Sciatic nerve (tissue), 2 donors: ENCODE data around the gene NCMAP. TPM values are rescaled to one million over a fixed set of nuclear protein-coding genes. Genes with fewer than 3 reads are reported as not detected.

Experiments
- ATAC-seq: fragments of 200-7000 bp; cut with Tn5 transposase; one replicate; pipeline ENCODE4 v1.9.1; 2020; ENCODE audit warnings: mild to moderate bottlenecking, moderate library complexity
- DNase-seq: peaks from one replicate; pipeline ENCODE4 v3.0.0-alpha.2; 2020; ENCODE audit warnings: low spot score
- intact Hi-C: fragments of 100-400 bp; cut with DNase I; formaldehyde crosslinking; loops from one replicate; pipeline ENCODE4 v1.14.2; 2022
- total RNA-seq: library from RNA; stranded (reverse); fragmentation: NEBNext Ultra II Directional; extraction: Animal tissue kit (Norgen Biotek cat#: 25700); gene quantifications from one replicate; pipeline ENCODE4 v1.2.1, GENCODE V29; 2021
- donor health status: DM: no; HTN: no; CAD: no.
- donor health status: DM: no; HTN: no; CAD: no.

Gene NCMAP
- total RNA-seq, 1 donor from 2014 or later, result 226 TPM

DNA sequence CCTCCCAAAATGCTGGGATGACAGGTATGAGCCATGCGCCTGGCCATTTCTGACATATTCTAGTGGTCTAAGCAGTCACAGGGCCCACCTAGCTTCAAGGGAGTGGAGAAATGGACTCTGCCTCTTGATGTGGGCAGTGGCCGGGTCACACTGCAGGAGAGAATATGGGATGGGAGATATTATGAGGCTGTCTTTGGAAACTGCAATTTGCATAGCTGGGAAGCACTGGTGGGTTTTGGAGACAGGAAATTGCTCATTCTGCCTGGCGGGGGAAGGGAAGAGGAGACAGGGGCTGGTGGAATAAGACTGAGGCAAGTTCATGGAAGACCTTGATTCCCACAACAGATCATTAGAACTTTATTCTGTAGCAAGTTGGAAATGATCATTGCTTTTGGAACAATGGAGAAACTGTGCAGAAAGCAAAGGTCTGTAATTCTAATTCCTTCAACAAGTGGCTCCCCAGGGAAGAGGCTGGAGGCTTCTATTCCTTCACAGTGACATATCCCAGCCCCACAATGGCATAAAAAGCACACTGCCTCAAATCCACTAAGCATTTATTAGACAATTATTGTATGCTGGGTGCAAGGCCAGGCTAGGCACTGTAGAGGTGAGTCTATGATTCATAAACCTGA, 10.5 kb downstream of the NCMAP start:
- no peak for DNase-seq
- no peak for ATAC-seq
- intact Hi-C loops, result no loop called here

DNA sequence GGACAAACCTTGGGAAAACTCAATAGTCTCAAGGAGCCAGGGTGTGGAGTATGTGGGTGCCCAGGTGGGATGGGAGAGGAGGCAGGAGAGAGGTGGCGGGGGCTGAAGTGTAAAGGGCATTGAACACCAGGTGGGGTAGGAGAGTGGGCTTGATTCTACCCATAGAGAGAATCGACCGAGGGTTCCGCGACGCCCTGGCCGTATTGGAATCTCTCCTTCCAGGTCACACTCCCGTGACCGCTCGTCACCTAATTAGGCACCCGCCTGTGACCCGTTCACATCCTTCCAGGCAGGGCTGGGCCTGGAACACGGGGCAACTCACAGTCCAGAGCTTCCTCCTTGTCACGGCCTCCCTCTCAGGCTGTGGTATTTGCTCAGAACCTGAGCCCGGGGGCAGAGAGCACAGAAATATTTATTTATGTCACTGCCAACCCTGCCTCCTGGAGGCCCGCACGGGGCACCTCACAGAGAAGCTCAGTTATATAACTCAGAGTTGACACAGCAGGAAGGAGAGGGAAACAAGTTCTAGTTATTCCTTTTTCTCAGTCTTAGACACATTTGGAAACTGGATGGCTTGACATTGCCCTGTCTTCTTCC, 12.0 kb downstream of the NCMAP start:
- ATAC-seq (peak; percentile 41), DNase-seq (no peak)
- intact Hi-C loops, result no loop called here

DNA sequence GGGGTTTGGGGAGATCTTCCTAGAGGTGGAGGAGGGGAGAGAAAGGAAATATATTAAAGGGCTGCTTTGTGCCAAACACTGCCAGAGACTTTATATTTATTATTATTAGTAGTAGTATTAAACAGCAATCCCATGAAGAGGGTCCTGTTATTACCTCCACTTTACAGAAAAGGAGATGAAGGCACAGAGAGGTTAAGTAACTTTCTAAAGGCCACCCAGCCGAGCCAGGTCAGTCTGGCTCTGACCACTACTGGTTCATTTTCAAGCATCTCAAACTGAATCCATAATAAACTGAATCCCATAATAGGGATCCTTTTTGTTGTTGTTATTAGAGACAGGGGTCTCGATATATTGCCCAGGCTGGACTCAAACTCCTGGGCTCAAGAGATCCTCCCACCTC, 12.6 kb downstream of the NCMAP start:
- ATAC-seq (no peak), DNase-seq (no peak)
- intact Hi-C loops, result no loop called here

DNA sequence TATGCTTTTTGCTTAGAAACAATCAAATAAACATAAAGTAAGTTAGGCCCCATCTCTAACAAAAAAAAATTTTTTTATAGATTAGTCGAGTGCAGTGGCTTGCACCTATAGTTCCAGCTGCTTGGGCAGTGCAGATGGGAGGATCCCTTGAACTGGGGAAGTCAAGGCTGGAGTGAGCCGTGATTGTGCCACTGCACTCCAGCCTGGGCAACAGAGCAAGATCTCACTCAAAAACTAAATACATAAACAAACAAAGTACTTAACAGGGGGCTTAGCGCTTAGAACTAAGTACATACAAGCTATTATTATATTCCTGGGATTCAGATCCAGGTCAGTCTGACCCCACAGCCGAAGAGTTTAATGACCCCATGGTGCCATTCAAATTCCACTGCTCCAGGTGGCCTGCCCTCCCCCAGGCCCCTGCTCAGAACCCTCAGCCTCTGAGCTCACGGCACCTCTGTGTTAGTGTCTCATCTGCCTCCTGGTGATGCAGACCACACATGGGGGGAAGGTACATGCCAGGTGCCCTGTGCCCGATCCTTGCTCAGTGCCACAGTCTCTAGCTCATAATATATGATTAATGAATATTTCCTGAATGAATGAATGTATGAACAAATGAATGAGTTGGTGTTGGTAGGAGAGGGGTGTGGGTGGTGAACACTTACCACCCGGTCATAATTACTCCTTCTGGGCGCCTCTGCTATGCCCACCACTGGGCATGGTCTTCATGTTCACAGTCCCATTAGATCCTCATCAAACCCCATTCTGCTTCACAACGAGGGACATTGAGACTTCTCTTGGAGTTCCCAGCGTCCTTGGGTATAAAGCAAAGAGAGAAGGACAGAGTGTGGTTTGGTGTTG, 14.6 kb downstream of the NCMAP start:
- DNase-seq (no peak), ATAC-seq (no peak)
- intact Hi-C loops, result no loop called here

DNA sequence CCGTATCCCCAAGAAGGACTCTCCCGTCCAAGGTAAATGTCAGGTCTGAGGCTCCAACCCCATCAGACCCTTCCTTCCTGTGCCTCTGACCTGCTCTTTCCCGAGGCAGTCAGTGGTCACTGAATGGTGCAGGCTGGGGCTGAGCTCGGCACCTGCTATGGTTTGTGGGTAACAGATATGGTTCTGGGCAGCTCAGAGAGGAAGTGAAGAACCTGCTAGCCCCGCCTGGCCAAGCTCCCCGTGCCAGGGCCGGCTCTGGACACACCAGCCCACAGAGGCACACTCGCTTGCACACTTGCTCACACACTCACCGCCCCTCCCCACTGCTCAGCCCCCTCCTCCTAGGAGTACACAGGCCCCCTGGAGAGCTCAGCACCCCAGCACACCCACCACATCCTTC, 16.4 kb downstream of the NCMAP start:
- ATAC-seq (no peak), DNase-seq (no peak)
- intact Hi-C loops, result no loop called here

DNA sequence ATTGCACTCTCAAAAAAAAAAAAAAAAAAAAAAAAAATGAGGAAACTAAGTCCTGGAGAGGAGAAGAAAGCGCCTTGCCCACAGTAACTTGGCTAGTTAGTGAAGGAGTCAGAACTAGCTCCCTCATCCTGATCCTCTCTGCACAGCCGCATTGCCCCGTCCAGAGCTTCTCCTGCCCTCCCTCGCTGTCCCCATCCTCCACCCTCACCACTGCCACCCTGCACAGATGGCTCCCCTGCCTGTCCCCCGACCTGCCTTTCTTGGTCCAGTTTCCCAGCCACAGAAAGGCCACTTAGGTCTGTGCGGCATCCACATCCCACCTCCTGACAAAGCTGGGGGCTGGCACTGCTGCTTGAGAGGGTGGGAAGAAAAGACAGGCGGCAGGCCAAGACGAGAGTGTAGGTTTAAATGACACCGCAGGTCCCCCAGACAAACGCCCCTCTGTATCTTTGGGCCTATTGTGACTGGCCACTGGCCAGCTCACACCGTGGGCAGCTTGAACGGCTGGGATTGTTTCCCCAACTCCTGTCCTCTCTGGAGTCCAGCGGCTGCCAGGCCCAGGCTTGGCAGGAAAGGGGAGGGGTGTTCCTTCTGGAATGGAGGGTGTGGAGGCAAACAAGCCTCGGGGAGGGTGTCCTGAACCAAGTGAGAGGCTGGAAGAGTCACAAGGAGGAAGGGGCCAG, 20.2 kb downstream of the NCMAP start:
- intact Hi-C loops, result no loop called here

DNA sequence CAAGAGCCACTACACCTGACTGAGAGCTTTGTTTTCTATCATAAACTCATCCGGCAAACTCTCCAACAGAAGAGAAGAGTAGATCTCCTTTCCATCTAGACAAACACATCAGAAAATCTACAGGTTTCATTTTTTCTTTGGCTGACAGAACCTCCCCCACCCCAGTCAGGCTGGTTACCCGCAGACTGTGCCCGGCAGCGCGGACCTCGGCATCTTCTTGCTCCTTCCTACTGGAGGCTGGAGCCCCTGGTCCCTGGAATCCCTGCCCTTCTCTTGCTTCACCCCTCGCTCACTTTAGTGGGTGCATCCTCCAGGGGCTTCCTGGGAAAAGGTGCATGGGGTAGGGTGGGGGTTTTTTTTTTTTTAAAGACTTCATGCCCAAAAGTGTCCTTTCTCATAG, 23.0 kb downstream of the NCMAP start:
- ATAC-seq, result no peak
- no peak for DNase-seq
- intact Hi-C loops, result no loop called here

More for the DNA sequence above, 20.2 kb downstream of the NCMAP start:
- ATAC-seq, result peak; percentile 85
- DNase-seq, result peak; percentile 70

DNA sequence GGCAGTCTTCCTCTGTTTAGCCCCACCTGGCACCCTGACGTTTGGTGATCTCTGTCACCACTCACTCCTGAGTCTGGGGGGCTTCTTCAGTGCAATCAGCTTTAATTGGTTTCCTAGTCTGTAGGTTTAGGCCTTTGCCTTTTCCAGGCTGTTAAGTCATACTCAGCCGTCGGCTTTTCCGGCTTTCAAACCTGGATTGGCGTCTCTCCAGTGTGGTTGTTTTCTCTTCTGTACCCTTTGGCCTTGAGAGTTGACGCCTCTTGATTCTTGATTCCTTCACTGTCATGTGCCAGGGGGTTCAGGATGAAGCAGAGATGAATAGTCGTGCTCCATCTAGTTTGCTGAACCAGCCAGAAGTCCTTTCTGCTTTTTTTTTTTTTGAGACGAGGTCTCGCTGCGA, 24.9 kb downstream of the NCMAP start:
- no peak for DNase-seq
- no peak for ATAC-seq
- intact Hi-C loops, result no loop called here

DNA sequence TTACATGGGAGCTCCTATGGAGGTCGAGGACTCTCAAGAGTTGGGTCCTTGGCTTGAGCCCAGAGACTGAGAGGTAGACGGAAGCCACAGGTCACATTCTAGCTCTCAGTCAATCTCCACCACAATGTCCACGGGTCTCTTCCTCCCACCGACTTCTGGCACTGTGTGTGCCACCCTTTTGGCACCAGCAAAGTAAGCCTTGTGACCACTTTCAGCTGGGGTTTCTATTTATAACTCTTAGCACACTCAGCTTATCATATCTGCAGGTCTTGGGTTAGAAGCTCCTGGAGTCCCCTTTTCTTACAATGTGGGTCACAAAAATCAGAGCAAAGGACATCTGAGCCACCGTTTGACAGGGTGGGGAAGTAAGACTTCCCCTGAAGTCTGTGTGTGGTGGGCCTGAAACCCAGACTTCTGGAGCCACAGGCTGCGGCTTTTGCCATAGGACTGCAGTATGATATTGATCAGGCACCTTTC, 28.3 kb downstream of the NCMAP start:
- ATAC-seq (no peak), DNase-seq (no peak)
- intact Hi-C loops, result no loop called here

DNA sequence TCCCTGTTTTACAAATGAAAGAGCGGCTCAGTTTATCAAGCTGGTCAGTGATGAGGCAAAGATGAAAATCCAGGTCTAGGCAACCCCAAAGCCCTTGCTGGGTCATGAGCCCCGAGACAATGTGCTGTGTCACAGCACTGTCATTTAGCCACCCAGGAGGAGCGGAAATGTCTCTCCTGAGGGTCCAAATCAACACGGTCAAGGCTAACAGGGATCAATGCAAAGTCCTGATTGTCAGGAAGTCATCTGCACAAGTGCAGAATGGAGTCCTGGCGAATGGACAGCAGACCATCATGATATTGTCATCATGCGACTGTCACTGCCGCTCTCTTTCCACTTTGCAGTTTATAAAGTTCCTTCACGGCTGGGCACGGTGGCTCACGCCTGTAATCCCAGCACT, 30.2 kb downstream of the NCMAP start:
- intact Hi-C loops, result no loop called here
- ATAC-seq, result no peak
- no peak for DNase-seq

DNA sequence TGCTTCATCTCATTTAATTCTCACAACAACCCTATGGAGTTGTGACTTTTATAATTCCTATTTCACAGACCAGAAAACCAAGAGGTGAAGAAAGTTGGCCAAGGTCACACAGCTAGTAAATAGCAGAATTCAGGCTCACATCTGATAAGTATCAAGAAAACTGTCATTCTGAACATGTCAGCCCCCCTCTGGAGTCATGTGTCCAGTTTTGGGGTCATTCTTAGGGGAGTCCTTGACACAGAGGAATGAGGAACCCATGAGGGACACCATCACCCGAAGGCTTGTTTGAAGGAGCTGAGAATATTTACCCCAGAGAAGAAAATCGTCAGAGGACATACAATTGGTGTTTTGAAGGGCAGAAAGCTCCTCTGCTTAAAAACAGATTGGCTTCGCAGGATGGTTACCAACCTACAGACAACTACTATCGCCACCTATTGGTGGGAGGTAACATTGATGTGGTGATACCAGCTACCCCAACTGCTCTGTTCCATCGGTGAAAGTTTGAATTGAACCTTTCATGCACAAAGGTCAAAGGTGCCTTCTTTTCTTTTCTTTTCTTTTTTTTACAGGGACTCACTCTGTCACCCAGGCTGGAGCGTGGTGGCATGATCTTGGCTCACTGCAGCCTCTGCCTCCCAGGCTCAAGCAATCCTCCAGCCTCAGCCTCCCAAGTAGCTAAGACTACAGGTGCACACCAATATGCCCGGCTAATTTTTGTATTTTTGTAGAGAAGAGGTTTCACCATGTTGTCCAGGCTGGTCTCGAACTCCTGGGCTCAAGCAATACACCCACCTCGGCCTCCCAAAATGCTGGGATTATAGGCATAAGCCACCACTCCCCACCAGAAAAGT, 31.3 kb downstream of the NCMAP start:
- no peak for DNase-seq
- intact Hi-C loops, result no loop called here
- ATAC-seq, result peak; percentile 54

DNA sequence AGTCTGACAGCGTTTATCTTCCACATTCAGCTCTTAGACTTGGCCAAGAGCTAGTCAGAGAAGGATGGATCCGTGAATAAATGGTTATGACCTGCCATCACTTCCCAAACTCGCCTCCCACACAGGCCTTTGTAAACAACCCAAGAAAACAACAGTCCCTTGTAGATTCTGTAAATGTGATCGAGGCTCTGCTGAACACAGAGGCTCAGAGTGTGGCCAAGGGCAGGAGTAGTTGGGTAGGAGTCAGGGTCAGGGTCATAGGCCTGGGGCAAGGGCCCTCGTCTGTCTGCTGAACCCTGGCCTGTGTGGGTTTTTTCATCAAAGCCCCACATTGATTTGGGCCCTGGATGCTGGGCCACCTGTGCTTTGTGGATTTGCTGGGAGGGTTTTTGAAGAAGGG, 32.7 kb downstream of the NCMAP start:
- ATAC-seq (peak; percentile 61), DNase-seq (no peak)
- intact Hi-C loops, result no loop called here

DNA sequence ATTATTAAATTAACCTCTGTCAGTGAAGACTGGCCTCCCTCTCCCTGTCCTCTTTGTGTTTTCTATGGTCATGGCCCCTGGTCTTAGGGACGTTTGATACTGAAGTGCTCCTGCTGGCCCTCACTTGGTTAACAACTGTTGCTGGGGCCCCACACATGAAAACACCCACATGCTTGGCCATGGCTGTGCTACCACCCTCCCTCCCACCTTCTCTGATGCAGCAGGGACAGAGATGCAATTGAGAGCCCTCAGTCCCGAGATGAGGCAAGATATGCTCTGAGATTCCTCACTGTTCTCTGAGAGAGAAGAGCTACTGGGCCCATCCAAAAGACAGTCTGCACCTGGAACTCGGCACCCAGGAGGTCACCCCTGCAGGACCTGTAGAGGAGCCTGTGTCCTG, 33.3 kb downstream of the NCMAP start:
- DNase-seq (no peak), ATAC-seq (peak; percentile 55)
- intact Hi-C loops, result no loop called here

DNA sequence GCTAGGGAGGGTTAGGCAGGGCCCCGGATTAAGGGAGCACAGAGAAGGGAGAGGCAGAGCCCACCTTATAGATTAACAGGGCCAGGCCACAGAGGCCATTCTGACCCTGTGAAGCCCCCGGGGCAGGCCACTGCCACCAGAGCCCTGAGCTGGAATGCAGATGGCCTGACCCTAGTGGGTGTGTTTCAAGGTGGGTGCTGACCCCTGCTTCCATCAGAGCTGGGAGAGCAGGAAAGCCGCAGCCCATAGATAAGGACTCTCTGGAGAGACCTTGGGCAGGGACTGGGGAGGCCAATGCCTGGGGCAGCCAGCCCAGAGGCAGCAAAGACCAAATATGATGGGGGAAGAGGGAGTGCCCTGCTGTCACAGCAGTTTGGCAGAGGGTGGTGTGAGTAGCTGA, 35.9 kb downstream of the NCMAP start:
- intact Hi-C loops, result no loop called here
- DNase-seq (no peak), ATAC-seq (no peak)

DNA sequence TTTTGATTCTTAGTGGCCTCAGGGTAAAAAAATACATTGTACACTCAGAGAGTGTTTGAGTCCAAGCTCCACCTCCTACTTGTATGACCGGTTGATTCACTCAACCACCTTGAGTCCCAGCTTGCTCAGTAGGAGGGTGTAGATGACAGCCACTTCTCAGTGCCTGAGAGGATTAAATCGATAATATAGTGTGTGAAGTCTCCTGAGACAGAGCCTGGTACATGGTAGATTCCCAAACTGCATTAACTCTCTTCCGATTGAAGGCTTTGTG, 38.4 kb downstream of the NCMAP start:
- no peak for DNase-seq
- intact Hi-C loops, result no loop called here
- no peak for ATAC-seq

DNA sequence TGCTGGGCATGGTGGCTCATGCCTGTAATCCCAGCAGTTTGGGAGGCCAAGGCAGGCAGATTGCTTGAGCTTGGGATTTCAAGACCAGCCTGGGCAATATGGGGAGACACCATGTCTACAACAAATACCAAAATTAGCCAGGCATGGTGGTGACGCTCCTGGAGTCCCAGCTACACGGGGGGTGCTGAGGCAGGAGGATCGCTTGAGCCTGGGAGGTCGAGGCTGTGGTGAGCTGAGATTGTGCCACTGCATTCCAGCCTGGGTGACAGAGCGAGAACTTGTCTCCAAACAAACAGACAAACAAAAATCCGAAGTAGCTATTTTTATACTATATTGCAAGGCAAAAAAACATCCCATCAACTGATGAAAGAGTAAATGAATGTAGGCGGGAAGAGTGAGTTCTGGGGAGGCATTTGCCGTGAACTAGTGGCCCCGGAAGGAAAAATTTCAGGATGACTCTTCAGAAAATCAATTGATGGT, 40.6 kb downstream of the NCMAP start:
- DNase-seq, result no peak
- no peak for ATAC-seq
- intact Hi-C loops, result no loop called here

DNA sequence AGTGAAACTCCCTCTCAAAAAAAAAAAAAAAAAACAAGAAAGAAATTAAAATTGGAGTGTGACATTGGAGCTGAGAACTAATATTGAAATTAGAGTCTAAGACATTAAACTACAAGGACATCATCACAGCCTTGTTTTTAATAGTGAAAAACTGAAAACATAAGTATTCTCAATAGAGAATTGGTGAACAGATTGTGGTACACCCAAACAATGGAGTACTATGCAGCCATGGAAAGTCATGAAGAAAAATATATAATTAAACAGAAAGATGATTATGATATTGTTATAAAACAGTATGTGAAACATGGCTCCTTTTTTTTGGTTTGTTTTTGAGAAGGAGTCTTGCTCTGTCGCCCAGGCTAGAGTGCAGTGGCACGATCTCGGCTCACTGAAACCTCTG, 43.4 kb downstream of the NCMAP start:
- DNase-seq (no peak), ATAC-seq (no peak)
- intact Hi-C loops, result no loop called here

DNA sequence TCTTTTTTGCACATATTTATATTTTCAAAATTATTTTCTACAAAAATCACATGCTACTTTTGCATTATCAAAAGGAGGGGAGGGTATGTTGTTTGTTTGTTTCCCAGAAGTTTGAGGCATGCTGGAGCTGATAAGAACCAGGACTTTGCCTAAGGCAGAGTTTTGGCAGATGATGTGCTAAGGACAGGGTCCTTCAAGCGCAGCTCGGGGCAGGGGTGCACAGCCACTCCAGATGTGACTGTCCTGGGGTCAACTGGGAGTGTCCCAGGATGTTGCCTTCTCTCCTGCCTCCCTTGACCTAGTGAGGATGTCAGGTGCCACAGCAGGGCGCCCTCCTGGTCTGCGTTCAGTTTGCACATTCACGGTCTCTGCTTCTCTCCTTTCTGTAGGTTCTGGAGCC, 44.7 kb downstream of the NCMAP start:
- intact Hi-C loops, result no loop called here
- ATAC-seq (no peak), DNase-seq (no peak)
